HEK293 (cell line): ENCODE results near the gene EMP1.

Source experiments
- CTCF ChIA-PET: fragments of 350-600 bp; formaldehyde crosslinking; extraction: SDS; loops from one replicate; lab custom pipeline; 2021; ENCODE audit warnings: antibody characterized with exemption; lab: Yijun Ruan, JAX
- POLR2A ChIA-PET: fragments of 300-600 bp; formaldehyde crosslinking; extraction: SDS; loops from one replicate; lab custom pipeline; 2020; ENCODE audit warnings: antibody characterized with exemption, inconsistent platforms; lab: Yijun Ruan, JAX
- H3K27ac ChIP-seq: fragments of 200-500 bp; sonication (Bioruptor generic); 2 replicates; pipeline ENCODE4 v1.5.1; 2014; ENCODE audit warnings: low read depth, low read length, control low read depth, inconsistent platforms; ENCODE audit errors: extremely low read depth
- H3K36me3 ChIP-seq, 2 experiments: fragments of 200-500 bp in 1 of 2; sonication (Bioruptor generic) in 1 of 2; 1 replicate in 1 of 2; 2 replicates in 1 of 2; pipeline ENCODE4 v1.5.1; 2014 to 2017; ENCODE audit warnings: inconsistent platforms in 2 of 2, low read length in 2 of 2; ENCODE audit not compliant: control insufficient read depth in 2 of 2, insufficient read depth in 1 of 2
- H3K4me1 ChIP-seq: fragments of 200-500 bp; sonication (Bioruptor generic); 2 replicates; pipeline ENCODE4 v1.5.1; 2014; ENCODE audit warnings: mild to moderate bottlenecking, low read length, inconsistent platforms; ENCODE audit not compliant: control insufficient read depth, insufficient read depth
- H3K4me3 ChIP-seq: 2 replicates; pipeline ENCODE4 v1.5.1; 2011; ENCODE audit warnings: low read depth, mild to moderate bottlenecking, control low read depth, low read length, moderate library complexity
- H3K9me3 ChIP-seq: fragments of 200-500 bp; sonication (Bioruptor generic); 2 replicates; pipeline ENCODE4 v1.5.1; 2014; ENCODE audit warnings: low read depth, low read length, inconsistent platforms; ENCODE audit not compliant: control insufficient read depth, insufficient read depth
- KLF8 ChIP-seq: fragments of 450-650 bp; formaldehyde crosslinking; IDR thresholded peaks from 2 replicates; pipeline ENCODE4 v1.5.1; 2016; ENCODE audit warnings: missing biosample characterization, missing genetic modification characterization
- PRDM4 ChIP-seq: fragments of 450-650 bp; formaldehyde crosslinking; IDR thresholded peaks from 2 replicates; pipeline ENCODE4 v1.5.1; 2017; ENCODE audit warnings: missing biosample characterization, missing genetic modification characterization
- ZNF133 ChIP-seq: fragments of 450-650 bp; formaldehyde crosslinking; IDR thresholded peaks from 2 replicates; pipeline ENCODE4 v1.5.1; 2016; ENCODE audit warnings: missing biosample characterization, missing genetic modification characterization
- ZNF146 ChIP-seq: fragments of 450-650 bp; formaldehyde crosslinking; IDR thresholded peaks from 2 replicates; pipeline ENCODE4 v1.5.1; 2016; ENCODE audit warnings: missing biosample characterization, missing genetic modification characterization
- ZNF148 ChIP-seq: fragments of 450-650 bp; formaldehyde crosslinking; IDR thresholded peaks from 2 replicates; pipeline ENCODE4 v1.5.0; 2017; ENCODE audit warnings: missing biosample characterization, missing genetic modification characterization, borderline replicate concordance
- ZNF169 ChIP-seq: fragments of 450-650 bp; formaldehyde crosslinking; IDR thresholded peaks from 2 replicates; pipeline ENCODE4 v1.5.1; 2016; ENCODE audit warnings: missing biosample characterization, missing genetic modification characterization
- ZNF18 ChIP-seq: fragments of 450-650 bp; formaldehyde crosslinking; IDR thresholded peaks from 2 replicates; pipeline ENCODE4 v1.5.1; 2016; ENCODE audit warnings: missing biosample characterization, missing genetic modification characterization
- ZNF24 ChIP-seq: fragments of 450-650 bp; formaldehyde crosslinking; IDR thresholded peaks from 2 replicates; pipeline ENCODE4 v1.5.1; 2016; ENCODE audit warnings: missing biosample characterization, missing genetic modification characterization
- ZNF280D ChIP-seq: fragments of 450-650 bp; formaldehyde crosslinking; IDR thresholded peaks from 2 replicates; pipeline ENCODE4 v1.5.1; 2016; ENCODE audit warnings: missing biosample characterization, missing genetic modification characterization
- ZNF292 ChIP-seq: fragments of 450-650 bp; formaldehyde crosslinking; IDR thresholded peaks from 2 replicates; pipeline ENCODE4 v1.5.1; 2016; ENCODE audit warnings: low read depth, missing biosample characterization, missing genetic modification characterization, borderline replicate concordance
- ZNF366 ChIP-seq: fragments of 450-650 bp; formaldehyde crosslinking; conservative IDR thresholded peaks from 2 replicates; pipeline ENCODE4 v1.5.1; 2016; ENCODE audit warnings: missing biosample characterization, missing genetic modification characterization
- ZNF549 ChIP-seq: fragments of 450-650 bp; IDR thresholded peaks from 2 replicates; pipeline ENCODE4 v1.5.1; 2018; ENCODE audit warnings: missing biosample characterization, missing genetic modification characterization, mild to moderate bottlenecking, inconsistent platforms, moderate library complexity
- ZNF561 ChIP-seq: fragments of 450-650 bp; IDR thresholded peaks from 2 replicates; pipeline ENCODE4 v1.5.1; 2018; ENCODE audit warnings: missing biosample characterization, missing genetic modification characterization, borderline replicate concordance
- ZSCAN23 ChIP-seq: fragments of 450-650 bp; formaldehyde crosslinking; IDR thresholded peaks from 2 replicates; pipeline ENCODE4 v1.5.1; 2016; ENCODE audit warnings: missing biosample characterization, missing genetic modification characterization

Gene EMP1

GRCh38 chr12:13196130-13196921 is at the start of gene EMP1 (continued):
- TF ChIP-seq ZNF280D (tag by site-specific recombination), result no peak
- no peak for TF ChIP-seq KLF8
- TF ChIP-seq ZNF292 (tag by site-specific recombination), result no peak
- TF ChIP-seq ZNF24 (tag by site-specific recombination), result peak; percentile 14; the same call in 1 of the 2 replicates
- no peak for TF ChIP-seq ZNF561 (tag by site-specific recombination)
- no peak for TF ChIP-seq ZNF146 (tag by site-specific recombination)
- no peak for TF ChIP-seq ZNF549

GRCh38 chr12:13147688-13148484 is 48.6 kb upstream of the EMP1 start:
- POLR2A ChIA-PET, result no interaction called here

More at GRCh38 chr12:13147688-13148484, 48.6 kb upstream of the EMP1 start:
- Histone ChIP-seq H3K4me3 (no peak overlapping the region), H3K4me1 (0 out of 2 replicates have a peak, but pooled peaks cover 2% of the 10 kb centered on the region), H3K9me3 (no peaks in the 10 kb centered on the region), H3K27ac (no peak overlapping the region), H3K36me3 (no peaks in the 10 kb centered on the region)
- TF ChIP-seq ZNF148 (tag by site-specific recombination) (no peak), ZNF366 (tag by site-specific recombination) (0 out of 2 replicates have a peak, but pooled peaks have one; percentile 34), ZNF169 (tag by site-specific recombination) (no peak), ZNF133 (tag by site-specific recombination) (no peak), PRDM4 (tag by site-specific recombination) (0 out of 2 replicates have a peak, but pooled peaks have one; percentile 26), ZSCAN23 (tag by site-specific recombination) (no peak), ZNF18 (no peak)
- CTCF ChIA-PET, result interaction anchor here (0.9 to 1.4 kb wide), 4 partner anchors 22 to 421 kb away, joined by 3 read pairs; no protein-coding TSS in a partner anchor
